ENCODE results near the gene CLEC7A. TPM values are rescaled to one million over a fixed set of nuclear protein-coding genes. Genes with fewer than 3 reads are reported as not detected.

Gene CLEC7A
- total RNA-seq, 1 donor from 2014 or later = 79.5 TPM

DNA sequence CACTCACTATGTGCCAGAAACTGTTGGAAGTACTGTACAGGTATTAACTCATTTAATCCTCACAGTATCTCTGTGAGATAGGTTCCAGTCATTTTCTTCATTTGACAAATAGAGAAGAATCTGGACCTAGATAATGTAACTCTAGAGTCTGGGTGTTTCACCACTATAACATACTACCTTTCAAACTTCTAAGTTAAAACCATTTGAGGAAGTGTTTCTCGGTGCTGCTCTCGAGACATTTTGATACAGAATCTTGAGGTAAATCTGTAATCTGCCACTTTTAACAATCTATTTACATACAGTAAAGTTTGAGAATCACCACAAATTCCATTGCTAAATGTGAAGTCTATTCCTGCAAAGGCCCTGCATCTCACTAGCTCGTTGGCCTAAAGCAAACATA, 33.1 kb upstream of the CLEC7A start:
- ATAC-seq (no peak), DNase-seq (no peak)
- Histone ChIP-seq H3K36me3 (no peaks in the 10 kb centered on the region), H3K9me3 (no peaks in the 10 kb centered on the region), H3K4me3 (no peak overlapping the region), H3K27me3 (ENCODE audit: low read depth) (no peaks in the 10 kb centered on the region), H3K4me1 (no peaks in the 10 kb centered on the region), H3K27ac (no peak overlapping the region)
- TF ChIP-seq, protein P1, sequence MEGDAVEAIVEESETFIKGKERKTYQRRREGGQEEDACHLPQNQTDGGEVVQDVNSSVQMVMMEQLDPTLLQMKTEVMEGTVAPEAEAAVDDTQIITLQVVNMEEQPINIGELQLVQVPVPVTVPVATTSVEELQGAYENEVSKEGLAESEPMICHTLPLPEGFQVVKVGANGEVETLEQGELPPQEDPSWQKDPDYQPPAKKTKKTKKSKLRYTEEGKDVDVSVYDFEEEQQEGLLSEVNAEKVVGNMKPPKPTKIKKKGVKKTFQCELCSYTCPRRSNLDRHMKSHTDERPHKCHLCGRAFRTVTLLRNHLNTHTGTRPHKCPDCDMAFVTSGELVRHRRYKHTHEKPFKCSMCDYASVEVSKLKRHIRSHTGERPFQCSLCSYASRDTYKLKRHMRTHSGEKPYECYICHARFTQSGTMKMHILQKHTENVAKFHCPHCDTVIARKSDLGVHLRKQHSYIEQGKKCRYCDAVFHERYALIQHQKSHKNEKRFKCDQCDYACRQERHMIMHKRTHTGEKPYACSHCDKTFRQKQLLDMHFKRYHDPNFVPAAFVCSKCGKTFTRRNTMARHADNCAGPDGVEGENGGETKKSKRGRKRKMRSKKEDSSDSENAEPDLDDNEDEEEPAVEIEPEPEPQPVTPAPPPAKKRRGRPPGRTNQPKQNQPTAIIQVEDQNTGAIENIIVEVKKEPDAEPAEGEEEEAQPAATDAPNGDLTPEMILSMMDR (IDR thresholded peaks at IDR 0.05) = no peak
- intact Hi-C loops (cut with DNase I) = no loop called here

- Histone ChIP-seq H3K27me3 (ENCODE audit: low read depth) (no peaks in the 10 kb centered on the region), H3K9me3 (no peaks in the 10 kb centered on the region), H3K36me3 (no peaks in the 10 kb centered on the region), H3K4me3 (no peak overlapping the region), H3K4me1 (no peaks in the 10 kb centered on the region), H3K27ac (no peak overlapping the region)
- DNase-seq = no peak
- ATAC-seq = peak in 1 of 2 donors; percentile 26
- TF ChIP-seq, protein P1 (IDR thresholded peaks at IDR 0.05) = no peak
- intact Hi-C loops (cut with DNase I) = no loop called here
These were observed 30.8 kb upstream of the CLEC7A start for GRCh38 chr12:10160617-10161385.

DNA sequence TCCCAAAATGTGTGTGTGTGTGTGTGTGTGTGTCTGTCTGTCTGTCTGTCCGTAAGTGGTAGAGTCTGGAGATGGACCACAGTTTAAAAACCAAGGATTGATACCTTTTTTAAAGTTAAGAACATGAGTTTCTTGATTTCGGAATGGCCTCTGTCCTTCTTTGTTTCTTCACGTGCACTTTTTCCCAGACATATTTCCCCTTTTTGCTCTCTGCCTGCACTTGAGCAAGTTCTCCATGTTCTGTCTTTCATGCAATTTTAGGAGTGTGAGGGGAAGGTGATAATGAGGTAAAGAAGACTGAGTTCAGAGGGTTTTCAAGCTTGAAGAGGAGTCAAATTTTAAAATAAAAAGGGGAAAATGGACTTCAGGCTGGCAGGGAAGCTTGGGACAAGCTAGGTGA, 29.3 kb upstream of the CLEC7A start:
- H3K27me3 ChIP-seq (ENCODE audit: low read depth) = no peaks in the 10 kb centered on the region
- H3K4me3 ChIP-seq = no peak overlapping the region
- ATAC-seq (no peak), DNase-seq (no peak)
- no peaks in the 10 kb centered on the region for H3K9me3 ChIP-seq
- no peaks in the 10 kb centered on the region for H3K4me1 ChIP-seq
- intact Hi-C loops (cut with DNase I) = no loop called here
- no peaks in the 10 kb centered on the region for H3K36me3 ChIP-seq
- TF ChIP-seq, protein P1 (IDR thresholded peaks at IDR 0.05) = no peak
- H3K27ac ChIP-seq = no peak overlapping the region

DNA sequence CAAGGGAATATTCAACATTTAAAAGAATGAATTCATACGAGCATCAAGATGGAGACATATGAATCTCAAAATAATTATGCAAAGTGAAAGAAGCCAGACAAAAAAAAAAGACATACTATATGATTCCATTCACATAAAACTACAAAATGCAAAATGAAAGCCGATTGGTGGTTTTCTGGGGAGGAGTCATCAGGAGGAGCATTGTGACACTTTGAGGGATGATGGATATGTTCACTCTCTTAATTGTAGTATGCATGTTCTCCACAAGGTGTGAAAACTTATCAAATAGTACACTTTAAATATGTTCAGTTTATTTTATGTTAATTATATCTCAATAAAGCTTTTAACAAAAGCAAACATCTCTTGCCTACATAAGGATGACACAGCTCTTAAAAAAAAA, 28.4 kb upstream of the CLEC7A start:
- intact Hi-C loops (cut with DNase I) = no loop called here
- Histone ChIP-seq H3K4me1 (no peaks in the 10 kb centered on the region), H3K9me3 (no peaks in the 10 kb centered on the region), H3K4me3 (no peak overlapping the region), H3K27ac (no peak overlapping the region), H3K36me3 (no peaks in the 10 kb centered on the region), H3K27me3 (ENCODE audit: low read depth) (no peaks in the 10 kb centered on the region)
- DNase-seq = no peak
- no peak for ATAC-seq
- TF ChIP-seq, protein P1 (IDR thresholded peaks at IDR 0.05) = no peak

GRCh38 chr12:10155966-10156365, 26.0 kb upstream of the CLEC7A start:
- TF ChIP-seq, protein P1 (IDR thresholded peaks at IDR 0.05) = no peak
- no peaks in the 10 kb centered on the region for H3K36me3 ChIP-seq
- peaks cover 8% of the 10 kb centered on the region for H3K4me1 ChIP-seq
- no peak overlapping the region for H3K27ac ChIP-seq
- H3K27me3 ChIP-seq (ENCODE audit: low read depth) = no peaks in the 10 kb centered on the region
- no peaks in the 10 kb centered on the region for H3K9me3 ChIP-seq
- DNase-seq = no peak
- H3K4me3 ChIP-seq = no peak overlapping the region
- no peak for ATAC-seq
- intact Hi-C loops (cut with DNase I) = no loop called here
